ENCODE results near the gene TNS1.

The TNS1 gene

GRCh38 chr2:217831306-217831705, 171.5 kb downstream of the TNS1 start:
- H3K4me3 ChIP-seq (ENCODE audit: low read length), result no peak overlapping the region
- TF ChIP-seq CTCF (IDR thresholded peaks at IDR 0.05; ENCODE audit: insufficient read depth, low read depth, low read length, missing control alignments), result no peak
- DNase-seq (ENCODE audit: low read depth), result no peak

GRCh38 chr2:217830807-217831206, 172.0 kb downstream of the TNS1 start:
- no peak overlapping the region for H3K4me3 ChIP-seq (ENCODE audit: low read length)
- DNase-seq (ENCODE audit: low read depth), result no peak
- no peak for TF ChIP-seq CTCF (IDR thresholded peaks at IDR 0.05; ENCODE audit: insufficient read depth, low read depth, low read length, missing control alignments)

GRCh38 chr2:217830061-217830460, 172.7 kb downstream of the TNS1 start:
- no peak for DNase-seq (ENCODE audit: low read depth)
- no peak overlapping the region for H3K4me3 ChIP-seq (ENCODE audit: low read length)
- TF ChIP-seq CTCF (IDR thresholded peaks at IDR 0.05; ENCODE audit: insufficient read depth, low read depth, low read length, missing control alignments), result no peak

- no peak overlapping the region for H3K4me3 ChIP-seq (ENCODE audit: low read length)
Measured at GRCh38 chr2:217829420-217829819, 173.4 kb downstream of the TNS1 start.

GRCh38 chr2:217828336-217828735, 174.5 kb downstream of the TNS1 start:
- TF ChIP-seq CTCF (IDR thresholded peaks at IDR 0.05; ENCODE audit: insufficient read depth, low read depth, low read length, missing control alignments), result no peak
- no peak overlapping the region for H3K4me3 ChIP-seq (ENCODE audit: low read length)
- DNase-seq (ENCODE audit: low read depth), result no peak

More at GRCh38 chr2:217829420-217829819, 173.4 kb downstream of the TNS1 start:
- no peak for TF ChIP-seq CTCF (IDR thresholded peaks at IDR 0.05; ENCODE audit: insufficient read depth, low read depth, low read length, missing control alignments)
- DNase-seq (ENCODE audit: low read depth), result no peak

- DNase-seq (ENCODE audit: low read depth), result no peak
- H3K4me3 ChIP-seq (ENCODE audit: low read length), result no peak overlapping the region
- TF ChIP-seq CTCF (IDR thresholded peaks at IDR 0.05; ENCODE audit: insufficient read depth, low read depth, low read length, missing control alignments), result no peak
Measured at GRCh38 chr2:217827430-217828201, 175.2 kb downstream of the TNS1 start.

GRCh38 chr2:217826991-217827390, 175.8 kb downstream of the TNS1 start:
- no peak for TF ChIP-seq CTCF (IDR thresholded peaks at IDR 0.05; ENCODE audit: insufficient read depth, low read depth, low read length, missing control alignments)
- no peak overlapping the region for H3K4me3 ChIP-seq (ENCODE audit: low read length)
- DNase-seq (ENCODE audit: low read depth), result no peak

All from epithelial cell of esophagus (primary cell).